SK-N-SH (cell line): ENCODE data around the gene BMP7. TPM values are rescaled to one million over a fixed set of nuclear protein-coding genes. Genes with fewer than 3 reads are reported as not detected.

Source experiments
- CTCF ChIA-PET: fragments of 300-600, 350-600 bp; formaldehyde crosslinking; extraction: SDS; loops from one replicate; lab custom pipeline; 2021; lab: Yijun Ruan, JAX
- POLR2A ChIA-PET: fragments of 350-600 bp; sonication (Branson Sonifier 250); formaldehyde crosslinking; extraction: SDS; loops from one replicate; lab custom pipeline; 2020; ENCODE audit warnings: antibody characterized with exemption, inconsistent platforms; lab: Yijun Ruan, JAX
- DNase-seq: peaks from one replicate; pipeline ENCODE4 v3.0.0; 2012
- H2AFZ ChIP-seq: fragments of 200-600 bp; sonication (generic); 2 replicates; pipeline ENCODE4 v1.8.1; 2016; ENCODE audit warnings: antibody characterized with exemption, mild to moderate bottlenecking, low read depth
- H3F3A ChIP-seq: fragments of 200-600 bp; sonication (generic); replicated peaks from 2 replicates; pipeline ENCODE3; 2016; ENCODE audit warnings: antibody characterized with exemption, mild to moderate bottlenecking; ENCODE audit not compliant: insufficient read depth
- H3K27ac ChIP-seq, 2 experiments: fragments of 200-500 bp in 1 of 2; fragments of 200-600 bp in 1 of 2; sonication (Bioruptor generic) in 1 of 2; sonication (generic), shearing (Covaris generic) in 1 of 2; 2 replicates each; pipeline versions ENCODE4 v1.5.1 to v1.6.1; 2014 to 2016; ENCODE audit warnings: low read depth in 2 of 2, inconsistent platforms in 1 of 2, low read length in 1 of 2, mild to moderate bottlenecking in 1 of 2, mixed read lengths in 1 of 2
- H3K27me3 ChIP-seq: fragments of 200-600 bp; sonication (generic), shearing (Covaris generic); 2 replicates; pipeline ENCODE4 v1.6.1; 2016; ENCODE audit warnings: mixed run types; ENCODE audit not compliant: insufficient read depth
- H3K36me3 ChIP-seq, 2 experiments: fragments of 200-500 bp in 1 of 2; fragments of 200-600 bp in 1 of 2; sonication (Bioruptor generic) in 1 of 2; sonication (generic) in 1 of 2; replicated peaks in 1 of 2; 2 replicates each; pipeline versions ENCODE3 to v1.5.1; 2014 to 2016; ENCODE audit warnings: low read length in 1 of 2, mild to moderate bottlenecking in 1 of 2; ENCODE audit not compliant: insufficient read depth in 2 of 2, control insufficient read depth in 1 of 2
- H3K4me1 ChIP-seq, 2 experiments: fragments of 200-500 bp in 1 of 2; fragments of 200-600 bp in 1 of 2; sonication (Bioruptor generic) in 1 of 2; sonication (generic), shearing (Covaris generic) in 1 of 2; 2 replicates each; pipeline versions ENCODE4 v1.5.1 to v1.6.1; 2014 to 2016; ENCODE audit warnings: low read depth in 1 of 2, low read length in 1 of 2, mixed run types in 1 of 2; ENCODE audit not compliant: insufficient read depth in 2 of 2, control insufficient read depth in 1 of 2
- H3K4me2 ChIP-seq: fragments of 200-600 bp; sonication (generic), shearing (Covaris generic); 2 replicates; pipeline ENCODE4 v1.6.1; 2017; ENCODE audit warnings: mixed run types
- H3K4me3 ChIP-seq, 2 experiments: fragments of 200-500 bp in 1 of 2; fragments of 200-600 bp in 1 of 2; sonication (Bioruptor generic) in 1 of 2; sonication (generic), shearing (Covaris generic) in 1 of 2; 2 replicates each; pipeline versions ENCODE4 v1.5.1 to v1.8.1; 2014 to 2016; ENCODE audit warnings: low read depth in 2 of 2, inconsistent platforms in 1 of 2, low read length in 1 of 2, mild to moderate bottlenecking in 1 of 2, mixed read lengths in 1 of 2, moderate library complexity in 1 of 2
- H3K79me2 ChIP-seq: fragments of 200-600 bp; sonication (generic); 2 replicates; pipeline ENCODE4 v1.8.1; 2017; ENCODE audit warnings: mild to moderate bottlenecking; ENCODE audit not compliant: insufficient read depth
- H3K9ac ChIP-seq: fragments of 200-600 bp; sonication (generic); 2 replicates; pipeline ENCODE4 v1.6.1; 2017; ENCODE audit warnings: mixed run types
- H3K9me2 ChIP-seq: fragments of 200-600 bp; sonication (generic); 2 replicates; pipeline ENCODE4 v1.6.1; 2017; ENCODE audit warnings: mixed run types
- H3K9me3 ChIP-seq: fragments of 200-600 bp; sonication (generic); 2 replicates; pipeline ENCODE4 v1.6.1; 2017; ENCODE audit warnings: mixed run types, mild to moderate bottlenecking, moderate library complexity
- H4K20me1 ChIP-seq: fragments of 200-600 bp; sonication (generic); 2 replicates; pipeline ENCODE4 v1.6.1; 2017; ENCODE audit warnings: mild to moderate bottlenecking, mixed run types; ENCODE audit not compliant: insufficient read depth
- ELF1 ChIP-seq: IDR thresholded peaks from 2 replicates; pipeline ENCODE4 v1.4.0; 2012
- FOSL2 ChIP-seq: IDR thresholded peaks from 2 replicates; pipeline ENCODE4 v1.4.0; 2012; ENCODE audit warnings: low read depth, mild to moderate bottlenecking, moderate library complexity, borderline replicate concordance
- FOXJ3 ChIP-seq: sonication (generic); formaldehyde crosslinking; IDR thresholded peaks from 2 replicates; pipeline ENCODE4 v1.5.1; 2020; ENCODE audit warnings: mild to moderate bottlenecking, missing genetic modification reagents
- GABPA ChIP-seq: IDR thresholded peaks from 2 replicates; pipeline ENCODE4 v1.4.0; 2012; ENCODE audit warnings: low read depth, mild to moderate bottlenecking
- GATA2 ChIP-seq: sonication (generic); formaldehyde crosslinking; IDR thresholded peaks from 2 replicates; pipeline ENCODE4 v1.5.0; 2020; ENCODE audit warnings: mild to moderate bottlenecking, missing genetic modification reagents
- NFIC ChIP-seq: IDR thresholded peaks from 2 replicates; pipeline ENCODE4 v1.4.0; 2012; ENCODE audit warnings: borderline replicate concordance
- PBX3 ChIP-seq: IDR thresholded peaks from 2 replicates; pipeline ENCODE4; 2012
- POLR2AphosphoS5 ChIP-seq: IDR thresholded peaks from 2 replicates; pipeline ENCODE4 v1.6.1; 2012; ENCODE audit warnings: low read depth, low read length
- RFX5 ChIP-seq: IDR thresholded peaks from 2 replicates; pipeline ENCODE4 v1.6.1; 2012; ENCODE audit warnings: mild to moderate bottlenecking, improper control_type of control experiment, low read length
- SIN3A ChIP-seq: IDR thresholded peaks from 2 replicates; pipeline ENCODE4 v1.6.1; 2012; ENCODE audit warnings: low read depth, mild to moderate bottlenecking, low read length, moderate library complexity, borderline replicate concordance
- SMC3 ChIP-seq: IDR thresholded peaks from 2 replicates; pipeline ENCODE4 v1.6.1; 2012; ENCODE audit warnings: low read depth, low read length, improper control_type of control experiment
- TAF1 ChIP-seq: IDR thresholded peaks from 2 replicates; pipeline ENCODE4 v1.6.1; 2012; ENCODE audit warnings: low read depth, mild to moderate bottlenecking, low read length, moderate library complexity, borderline replicate concordance
- TCF12 ChIP-seq: IDR thresholded peaks from 2 replicates; pipeline ENCODE4 v1.4.0; 2012
- TEAD4 ChIP-seq: IDR thresholded peaks from 2 replicates; pipeline ENCODE4 v1.4.0; 2012; ENCODE audit warnings: mild to moderate bottlenecking, borderline replicate concordance; ENCODE audit not compliant: insufficient read depth
- USF1 ChIP-seq: IDR thresholded peaks from 2 replicates; pipeline ENCODE4 v1.4.0; 2012; ENCODE audit warnings: low read depth, borderline replicate concordance
- USF2 ChIP-seq: fragments of 150-350 bp; IDR thresholded peaks from 2 replicates; pipeline ENCODE4 v1.6.1; 2017; ENCODE audit warnings: antibody characterized with exemption, low read length, low read depth, borderline replicate concordance
- WGBS: methylation state at CpG from one replicate; pipeline ENCODE4 v1.1.6; 2017; ENCODE audit warnings: low lambda C conversion rate; 5-methylcytosine and 5-hydroxymethylcytosine counted together
- polyA plus RNA-seq, 3 experiments: library from polyadenylated mRNA; depleted of rRNA; stranded (reverse); fragments of >200 nt; gene quantifications; 2 replicates each; pipeline ENCODE4 v1.2.3, GENCODE V29; 2012

Gene BMP7
- polyA plus RNA-seq, 1 of the 3 experiments (the other 2 are of a cell fraction) = not detected

- Histone ChIP-seq H3K9me3 (no peaks in the 10 kb centered on the region), H2AFZ (no peak overlapping the region), H3K4me1 (no peaks in the 10 kb centered on the region; a peak in 1 of 4 replicates), H3K36me3 (no peaks in the 10 kb centered on the region), H3K9ac (no peak overlapping the region), H3K27me3 (no peaks in the 10 kb centered on the region), H3F3A (no peaks in the 10 kb centered on the region), H3K4me2 (no peak overlapping the region), H3K79me2 (no peaks in the 10 kb centered on the region), H3K4me3 (no peak overlapping the region), H3K27ac (no peak overlapping the region), H3K9me2 (no peaks in the 10 kb centered on the region), H4K20me1 (no peaks in the 10 kb centered on the region)
- ChIA-PET POLR2A (no interaction called here), CTCF (interaction anchor here (0.7 to 1.0 kb wide), 2 partner anchors 110 to 201 kb away, joined by 3 read pairs; no protein-coding TSS in a partner anchor)
- DNase-seq = no peak
- WGBS = 34% methylated on average over 14 of the region's 14 CpGs
- TF ChIP-seq FOXJ3 (CRISPR knock-in tag) = no peak
- TF ChIP-seq ELF1 = no peak
- no peak for TF ChIP-seq GATA2
- no peak for TF ChIP-seq PBX3
- TF ChIP-seq POLR2AphosphoS5 = no peak
- TF ChIP-seq SMC3 = no peak
- no peak for TF ChIP-seq USF2
- no peak for TF ChIP-seq USF1
- TF ChIP-seq RFX5 = no peak
These were observed 132.4 kb downstream of the BMP7 start for GRCh38 chr20:57133926-57134650.

GRCh38 chr20:57131601-57132391, 134.6 kb downstream of the BMP7 start:
- Histone ChIP-seq H3K9ac (no peak overlapping the region), H3K4me2 (no peak overlapping the region), H3K9me3 (no peaks in the 10 kb centered on the region), H3K4me1 (no peaks in the 10 kb centered on the region; a peak in 1 of 4 replicates), H3K36me3 (no peaks in the 10 kb centered on the region), H2AFZ (no peak overlapping the region), H3K9me2 (no peaks in the 10 kb centered on the region), H3K4me3 (no peak overlapping the region), H3K79me2 (no peaks in the 10 kb centered on the region), H3F3A (no peaks in the 10 kb centered on the region), H3K27ac (no peak overlapping the region), H3K27me3 (no peaks in the 10 kb centered on the region), H4K20me1 (no peaks in the 10 kb centered on the region)
- no peak for TF ChIP-seq GABPA
- TF ChIP-seq TAF1 = no peak
- no peak for TF ChIP-seq TEAD4
- TF ChIP-seq NFIC = no peak
- TF ChIP-seq FOSL2 = no peak
- no peak for TF ChIP-seq SIN3A
- TF ChIP-seq TCF12 = no peak
- DNase-seq = no peak
- WGBS = 53% methylated on average over 12 of the region's 13 CpGs
- ChIA-PET CTCF (interaction anchor here (0.7 to 1.0 kb wide), 2 partner anchors 40 to 986 kb away, joined by 3 read pairs; no protein-coding TSS in a partner anchor), POLR2A (interaction anchor here (0.8 kb wide), 1 partner anchor 544 kb away, joined by 3 read pairs; no protein-coding TSS in a partner anchor)
